IMR-90 (cell line): ENCODE measurements around the gene WNT11. TPM values are rescaled to one million over a fixed set of nuclear protein-coding genes. Genes with fewer than 3 reads are reported as not detected.

Experiments
- ATAC-seq: fragments of 200-7000 bp; cut with Tn5 transposase; 2 replicates; pipeline ENCODE4 v1.9.1; 2020; ENCODE audit warnings: low read depth, mild to moderate bottlenecking, moderate library complexity
- BruUV-seq: library from RNA; stranded (reverse); fragments of 400-500 nt; replicated peaks from 2 replicates; lab custom pipeline; 2021; lab: Mats Ljungman, UMichigan
- CTCF ChIA-PET: fragments of 300-600 bp; formaldehyde crosslinking; extraction: SDS; loops from one replicate; lab custom pipeline; 2021; ENCODE audit warnings: antibody characterized with exemption; lab: Yijun Ruan, JAX
- POLR2A ChIA-PET: fragments of 300-600 bp; sonication (Branson Sonifier 250); formaldehyde crosslinking; loops from one replicate; lab custom pipeline; 2022; ENCODE audit warnings: antibody characterized with exemption; ENCODE audit not compliant: unreplicated experiment; lab: Charles Lee
- DNase-seq: peaks from one replicate; pipeline ENCODE4 v3.0.0; 2013
- H2AFZ ChIP-seq: replicated peaks from 2 replicates; pipeline ENCODE3; 2013; ENCODE audit warnings: low read length, mild to moderate bottlenecking; ENCODE audit not compliant: poor library complexity
- H2AK5ac ChIP-seq: 2 replicates; pipeline ENCODE4 v1.6.1; 2013; ENCODE audit warnings: low read depth, low read length, inconsistent platforms
- H2AK9ac ChIP-seq: replicated peaks from 2 replicates; pipeline ENCODE3; 2013; ENCODE audit warnings: mild to moderate bottlenecking, low read depth, low read length, moderate library complexity; ENCODE audit not compliant: poor library complexity
- H2BK120ac ChIP-seq: 2 replicates; pipeline ENCODE4 v1.6.1; 2013; ENCODE audit warnings: low read depth, low read length, inconsistent platforms
- H2BK15ac ChIP-seq: 3 replicates; pipeline ENCODE4 v1.6.1; 2013; ENCODE audit warnings: low read depth, low read length, inconsistent platforms
- H2BK20ac ChIP-seq: 2 replicates; pipeline ENCODE4 v1.6.1; 2013; ENCODE audit warnings: low read depth, mild to moderate bottlenecking, inconsistent platforms, low read length, moderate library complexity
- H2BK5ac ChIP-seq: 2 replicates; pipeline ENCODE4 v1.6.1; 2013; ENCODE audit warnings: mild to moderate bottlenecking, low read depth, low read length, inconsistent platforms; ENCODE audit not compliant: poor library complexity, severe bottlenecking
- H3K14ac ChIP-seq: replicated peaks from 2 replicates; pipeline ENCODE4 v1.6.1; 2013; ENCODE audit warnings: low read depth, low read length, inconsistent platforms
- H3K18ac ChIP-seq: 2 replicates; pipeline ENCODE4 v1.6.1; 2013; ENCODE audit warnings: low read depth, low read length, control low read depth
- H3K23ac ChIP-seq: 2 replicates; pipeline ENCODE4 v1.6.1; 2013; ENCODE audit warnings: low read depth, low read length, inconsistent platforms
- H3K27ac ChIP-seq: 2 replicates; pipeline ENCODE4 v1.5.1; 2013; ENCODE audit warnings: mild to moderate bottlenecking, control low read depth, low read length; ENCODE audit not compliant: insufficient read depth
- H3K27me3 ChIP-seq: 2 replicates; pipeline ENCODE4 v1.6.1; 2013; ENCODE audit warnings: low read length; ENCODE audit not compliant: control insufficient read depth, insufficient read depth
- H3K36me3 ChIP-seq: 2 replicates; pipeline ENCODE4 v1.6.1; 2013; ENCODE audit warnings: low read length, mixed read lengths; ENCODE audit not compliant: control insufficient read depth, insufficient read depth
- H3K4ac ChIP-seq: 2 replicates; pipeline ENCODE4 v1.6.1; 2013; ENCODE audit warnings: low read depth, low read length, inconsistent platforms
- H3K4me1 ChIP-seq: 2 replicates; pipeline ENCODE4 v1.6.1; 2013; ENCODE audit warnings: low read length, mixed read lengths; ENCODE audit not compliant: control insufficient read depth, insufficient read depth
- H3K4me2 ChIP-seq: 2 replicates; pipeline ENCODE4 v1.6.1; 2013; ENCODE audit warnings: low read depth, mild to moderate bottlenecking, control low read depth, low read length, moderate library complexity
- H3K4me3 ChIP-seq: 2 replicates; pipeline ENCODE4 v1.5.1; 2013; ENCODE audit warnings: low read depth, mild to moderate bottlenecking, control low read depth, low read length, moderate library complexity; ENCODE audit not compliant: insufficient read depth
- H3K56ac ChIP-seq: 2 replicates; pipeline ENCODE4 v1.6.1; 2013; ENCODE audit warnings: low read length, inconsistent platforms; ENCODE audit not compliant: insufficient read depth; ENCODE audit errors: extremely low read depth
- H3K79me1 ChIP-seq, 2 experiments: 2 replicates each; pipeline ENCODE4 v1.6.1; 2013; ENCODE audit warnings: low read length in 2 of 2, inconsistent platforms in 1 of 2, low read depth in 1 of 2
- H3K9ac ChIP-seq: 2 replicates; pipeline ENCODE4 v1.6.1; 2013; ENCODE audit warnings: low read depth, low read length, control low read depth
- H3K9me1 ChIP-seq: 2 replicates; pipeline ENCODE4 v1.6.1; 2013; ENCODE audit warnings: low read length, inconsistent platforms; ENCODE audit not compliant: insufficient read depth
- H3K9me3 ChIP-seq: 2 replicates; pipeline ENCODE4 v1.6.1; 2013; ENCODE audit warnings: low read length; ENCODE audit not compliant: control insufficient read depth, insufficient read depth
- H4K20me1 ChIP-seq: 2 replicates; pipeline ENCODE4 v1.6.1; 2013; ENCODE audit warnings: low read length, inconsistent platforms; ENCODE audit not compliant: insufficient read depth
- H4K5ac ChIP-seq: 2 replicates; pipeline ENCODE4 v1.6.1; 2013; ENCODE audit warnings: mild to moderate bottlenecking, low read depth, low read length, control low read depth
- H4K8ac ChIP-seq, 2 experiments: 2 replicates each; pipeline ENCODE4 v1.6.1; 2013; ENCODE audit warnings: low read depth in 2 of 2, low read length in 2 of 2, control low read depth in 1 of 2, inconsistent platforms in 1 of 2
- H4K91ac ChIP-seq: 2 replicates; pipeline ENCODE4 v1.6.1; 2013; ENCODE audit warnings: low read depth, low read length, inconsistent platforms; ENCODE audit not compliant: insufficient read depth
- BHLHE40 ChIP-seq: fragments of 150-350 bp; IDR thresholded peaks from 2 replicates; pipeline ENCODE4 v1.6.1; 2016; ENCODE audit warnings: mild to moderate bottlenecking, low read depth, low read length
- CEBPB ChIP-seq: IDR thresholded peaks from 2 replicates; pipeline ENCODE4 v1.6.1; 2012; ENCODE audit warnings: low read depth, low read length, improper control_type of control experiment
- CHD1 ChIP-seq: IDR thresholded peaks from 2 replicates; pipeline ENCODE4 v1.6.1; 2012; ENCODE audit warnings: low read depth, low read length, improper control_type of control experiment
- CTCF ChIP-seq: conservative IDR thresholded peaks from 2 replicates; pipeline ENCODE4 v1.5.1; 2012; ENCODE audit warnings: mild to moderate bottlenecking, low read depth, low read length, improper control_type of control experiment
- FOS ChIP-seq: fragments of 150-350 bp; IDR thresholded peaks from 2 replicates; pipeline ENCODE4 v1.6.1; 2016; ENCODE audit warnings: low read depth, low read length
- MAFK ChIP-seq: IDR thresholded peaks from 2 replicates; pipeline ENCODE4 v1.6.1; 2012; ENCODE audit warnings: low read depth, low read length, improper control_type of control experiment
- MAZ ChIP-seq: IDR thresholded peaks from 2 replicates; pipeline ENCODE4 v1.6.1; 2012; ENCODE audit warnings: low read depth, mild to moderate bottlenecking, low read length, improper control_type of control experiment, moderate library complexity, borderline replicate concordance
- MXI1 ChIP-seq: IDR thresholded peaks from 2 replicates; pipeline ENCODE4 v1.6.1; 2012; ENCODE audit warnings: low read depth, mild to moderate bottlenecking, low read length, moderate library complexity, borderline replicate concordance
- NFE2L2 ChIP-seq: fragments of 150-350 bp; IDR thresholded peaks from 2 replicates; pipeline ENCODE4 v1.6.1; 2016; ENCODE audit warnings: low read depth, mild to moderate bottlenecking, low read length
- POLR2A ChIP-seq: IDR thresholded peaks from 2 replicates; pipeline ENCODE4 v1.6.1; 2012; ENCODE audit warnings: mild to moderate bottlenecking, low read depth, low read length
- RAD21 ChIP-seq: IDR thresholded peaks from 2 replicates; pipeline ENCODE4 v1.6.1; 2012; ENCODE audit warnings: low read length, improper control_type of control experiment
- RCOR1 ChIP-seq: IDR thresholded peaks from 2 replicates; pipeline ENCODE4 v1.6.1; 2012; ENCODE audit warnings: mild to moderate bottlenecking, low read length, improper control_type of control experiment; ENCODE audit not compliant: insufficient replicate concordance
- RFX5 ChIP-seq: IDR thresholded peaks from 2 replicates; pipeline ENCODE4 v1.8.0; 2012; ENCODE audit warnings: low read depth, mild to moderate bottlenecking, low read length, moderate library complexity
- SMC3 ChIP-seq: fragments of 150-350 bp; IDR thresholded peaks from 2 replicates; pipeline ENCODE4 v1.6.1; 2016; ENCODE audit warnings: low read depth, mild to moderate bottlenecking, antibody characterized with exemption, low read length, moderate library complexity
- USF2 ChIP-seq: fragments of 150-350 bp; IDR thresholded peaks from 2 replicates; pipeline ENCODE4 v1.6.1; 2017; ENCODE audit warnings: mild to moderate bottlenecking, antibody characterized with exemption, low read length, low read depth
- WGBS, 2 experiments: methylation state at CpG; one replicate each; pipeline versions ENCODE4 v1.1.5 to v1.1.7; 2013; ENCODE audit warnings: missing lambda C conversion rate in 2 of 2; ENCODE audit not compliant: insufficient read length in 1 of 2; ENCODE audit errors: extremely low coverage in 2 of 2; 5-methylcytosine and 5-hydroxymethylcytosine counted together
- dilution Hi-C: fragments of 300-500 bp; cut with HindIII; formaldehyde crosslinking; loops from one replicate; pipeline ENCODE4 v1.14.3; 2018; ENCODE audit warnings: low sequenced_read_pairs; ENCODE audit not compliant: unreplicated experiment
- in situ Hi-C: fragments of 300-500 bp; cut with MboI; formaldehyde crosslinking; loops from 3 replicates; pipeline ENCODE4 v1.14.3; 2019; ENCODE audit warnings: low sequenced_read_pairs, inconsistent platforms, mixed read lengths
- intact Hi-C: fragments of 100-400 bp; cut with micrococcal nuclease; formaldehyde crosslinking; loops from 2 replicates; pipeline ENCODE4 v1.10.0; 2022
- polyA plus RNA-seq, 3 experiments: library from polyadenylated mRNA; depleted of rRNA; stranded (reverse); fragments of >200 nt; gene quantifications; 2 replicates each; pipeline ENCODE4 v1.2.3, GENCODE V29; 2012; ENCODE audit warnings: low replicate concordance in 1 of 3
- total RNA-seq: library from RNA; depleted of rRNA; stranded (reverse); fragments of >200 nt; gene quantifications from 2 replicates; pipeline ENCODE4 v1.2.3, GENCODE V29; 2012
- TF ChIP-seq, protein P1 (sequence below): fragments of 150-350 bp; IDR thresholded peaks from 2 replicates; pipeline ENCODE4 v1.6.1; 2016; ENCODE audit warnings: low read depth, mild to moderate bottlenecking, low read length, moderate library complexity, borderline replicate concordance

WNT11 gene
- total and polyA plus RNA-seq, 2 of the 4 experiments (the other 2 are of a cell fraction): 0.10 TPM; not detected in 1

GRCh38 chr11:76219243-76219642 lies 12.9 kb upstream of the WNT11 start:
- TF ChIP-seq MAZ (no peak), CHD1 (no peak), RCOR1 (no peak), USF2 (no peak), NFE2L2 (no peak), CEBPB (no peak), MAFK (no peak), RFX5 (no peak), SMC3 (no peak), CTCF (no peak), RAD21 (no peak), POLR2A (no peak), BHLHE40 (no peak), MXI1 (no peak), FOS (no peak)
- TF ChIP-seq, protein P1, sequence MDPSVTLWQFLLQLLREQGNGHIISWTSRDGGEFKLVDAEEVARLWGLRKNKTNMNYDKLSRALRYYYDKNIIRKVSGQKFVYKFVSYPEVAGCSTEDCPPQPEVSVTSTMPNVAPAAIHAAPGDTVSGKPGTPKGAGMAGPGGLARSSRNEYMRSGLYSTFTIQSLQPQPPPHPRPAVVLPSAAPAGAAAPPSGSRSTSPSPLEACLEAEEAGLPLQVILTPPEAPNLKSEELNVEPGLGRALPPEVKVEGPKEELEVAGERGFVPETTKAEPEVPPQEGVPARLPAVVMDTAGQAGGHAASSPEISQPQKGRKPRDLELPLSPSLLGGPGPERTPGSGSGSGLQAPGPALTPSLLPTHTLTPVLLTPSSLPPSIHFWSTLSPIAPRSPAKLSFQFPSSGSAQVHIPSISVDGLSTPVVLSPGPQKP: no peak
- no peak overlapping the region for H3K4me2 ChIP-seq
- H2BK15ac ChIP-seq: no peak overlapping the region
- no peak overlapping the region for H4K5ac ChIP-seq
- DNase-seq (no peak), ATAC-seq (no peak)
- no peak overlapping the region for H3K23ac ChIP-seq
- no peak overlapping the region for H2BK5ac ChIP-seq
- H2BK120ac ChIP-seq: no peak overlapping the region
- H4K8ac ChIP-seq: no peak overlapping the region
- no peak overlapping the region for H3K4me3 ChIP-seq
- no peak overlapping the region for H2AK5ac ChIP-seq
- ChIA-PET POLR2A (no interaction called here), CTCF (interaction anchor here (1.3 kb wide), 1 partner anchor 11 kb away, joined by 5 read pairs; no protein-coding TSS in a partner anchor)
- no peak overlapping the region for H3K18ac ChIP-seq
- H3K4me1 ChIP-seq: no peaks in the 10 kb centered on the region
- H3K56ac ChIP-seq: no peak overlapping the region
- H3K9me1 ChIP-seq: no peaks in the 10 kb centered on the region; the same call in 1 of the 2 replicates
- no peak overlapping the region for H2AK9ac ChIP-seq
- no peak overlapping the region for H3K27ac ChIP-seq
- dilution Hi-C loops (no loop called here), in situ Hi-C loops (loop anchor here (10.0 kb wide), 2 partner anchors 306 to 466 kb away; no protein-coding TSS in a partner anchor), intact Hi-C loops (no loop called here)
- no peak overlapping the region for H2BK20ac ChIP-seq
- 17% methylated on average over 1 of the region's 3 CpGs; no CpG with 5 or more reads in 1 of the 2 experiments for WGBS, 2 experiments
- H3K36me3 ChIP-seq: no peaks in the 10 kb centered on the region
- H3K27me3 ChIP-seq: peaks cover 35% of the 10 kb centered on the region
- no peak overlapping the region for H2AFZ ChIP-seq
- H3K14ac ChIP-seq: no peak overlapping the region
- BruUV-seq: no TSS peak
- H3K79me1 ChIP-seq: no peaks in the 10 kb centered on the region
- H4K91ac ChIP-seq: no peak overlapping the region
- H3K9me3 ChIP-seq: no peaks in the 10 kb centered on the region
- no peak overlapping the region for H3K4ac ChIP-seq
- H3K9ac ChIP-seq: no peak overlapping the region
- no peaks in the 10 kb centered on the region for H4K20me1 ChIP-seq
